Thyroid gland (tissue), 4 donors: ENCODE results near the gene GLRX. TPM values are rescaled to one million over a fixed set of nuclear protein-coding genes. Genes with fewer than 3 reads are reported as not detected.
A peak's percentile ranks its signal among the peaks of the same experiment; 100 is the strongest.

Experiments
- DNase-seq, 2 donors: peaks; one replicate each; pipeline ENCODE4 v3.0.0-alpha.2; 2019
- H3K27ac ChIP-seq, 3 donors: fragments of 200-600 bp; sonication (generic); 1 replicate in 2 of 3; 2 replicates in 1 of 3; pipeline ENCODE4 v1.5.1; 2016 to 2019; ENCODE audit warnings: mild to moderate bottlenecking in 1 of 3, moderate library complexity in 1 of 3
- H3K27me3 ChIP-seq: fragments of 200-600 bp; sonication (generic); one replicate; pipeline ENCODE4 v1.5.1; 2019
- H3K36me3 ChIP-seq, 2 donors: fragments of 200-600 bp; sonication (generic); one replicate each; pipeline ENCODE4 v1.5.1; 2016 to 2019
- H3K4me1 ChIP-seq, 2 donors: fragments of 200-600 bp; sonication (generic); one replicate each; pipeline ENCODE4 v1.5.1; 2017 to 2019
- H3K4me3 ChIP-seq, 3 donors: fragments of 200-600 bp; sonication (generic); replicated peaks in 1 of 3; 1 replicate in 2 of 3; 2 replicates in 1 of 3; pipeline ENCODE4 v1.5.1; 2016; ENCODE audit warnings: mild to moderate bottlenecking in 1 of 3
- H3K9me3 ChIP-seq: fragments of 200-600 bp; sonication (generic); one replicate; pipeline ENCODE4 v1.5.1; 2017
- CTCF ChIP-seq, 6 experiments: fragments of 200-600 bp in 3 of 6; fragments of 450-650 bp in 3 of 6; sonication (generic) in 3 of 6; IDR thresholded peaks; one replicate each; pipeline ENCODE4 v1.5.1; 2016 to 2019; ENCODE audit warnings: antibody characterized with exemption in 6 of 6, mild to moderate bottlenecking in 2 of 6, inconsistent platforms in 1 of 6, moderate library complexity in 1 of 6
- POLR2A ChIP-seq, 2 donors: fragments of 450-650 bp; IDR thresholded peaks; one replicate each; pipeline ENCODE4 v1.6.1; 2017; ENCODE audit warnings: antibody characterized with exemption in 2 of 2, mild to moderate bottlenecking in 2 of 2, moderate library complexity in 1 of 2
- WGBS, 2 donors: methylation state at CpG; one replicate each; pipeline ENCODE4 v1.1.5; 2017; 5-methylcytosine and 5-hydroxymethylcytosine counted together
- intact Hi-C: fragments of 100-400 bp; cut with DNase I; formaldehyde crosslinking; loops from one replicate; pipeline ENCODE4 v1.15.1; 2023
- total RNA-seq, 4 donors: library from RNA; depleted of rRNA; stranded (reverse); fragments of >200 nt; gene quantifications; one replicate each; pipeline ENCODE4 v1.2.3, GENCODE V29; 2016

GLRX gene
- total RNA-seq, 4 donors from 2014 or later, result 30.1 to 68.7 (median 37.7) TPM

DNA sequence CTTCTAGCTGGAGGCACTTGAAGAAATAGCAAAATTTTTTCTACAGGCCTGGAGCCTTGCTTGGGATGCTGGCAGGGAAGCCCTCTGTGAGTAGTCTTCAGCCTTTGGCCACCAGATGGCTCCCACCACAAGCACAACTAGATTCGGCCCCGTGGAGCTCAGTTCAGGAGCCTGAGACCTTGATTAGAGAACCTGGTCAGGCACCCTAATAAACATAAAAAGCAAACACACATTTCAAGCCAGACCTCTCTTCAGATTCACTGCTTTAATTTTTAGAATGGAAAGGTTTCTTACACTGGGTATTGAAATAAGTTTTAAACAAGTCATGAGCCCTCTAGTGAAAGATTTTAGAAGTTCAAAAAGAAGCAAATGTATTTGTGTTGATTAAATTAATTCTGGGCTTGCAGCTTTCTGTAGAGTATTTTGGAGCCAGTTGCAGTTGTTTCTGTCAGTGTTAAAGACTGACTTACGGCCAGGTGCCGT lies 41.4 kb downstream of the GLRX start:
- TF ChIP-seq CTCF (IDR thresholded peaks at IDR 0.05) (peak; percentile 68 to 98 (median 84)), POLR2A (IDR thresholded peaks at IDR 0.05) (no peak)
- H3K27me3 ChIP-seq, result no peaks in the 10 kb centered on the region
- intact Hi-C loops, result loop anchor here (2.0 kb wide), 1 partner anchor 68 kb away; no protein-coding TSS in a partner anchor
- H3K4me1 ChIP-seq, result peaks cover 0 to 17% of the 10 kb centered on the region in 2 donors
- 20 to 22% methylated on average over 4 of the region's 4 CpGs for WGBS, 2 donors
- peaks cover 2 to 5% of the 10 kb centered on the region in 2 donors for H3K36me3 ChIP-seq
- no peak overlapping the region for H3K4me3 ChIP-seq
- peak; percentile 89 for DNase-seq
- H3K9me3 ChIP-seq, result no peaks in the 10 kb centered on the region
- peak overlapping the region; percentile 57 to 61 (median 60) for H3K27ac ChIP-seq

- Histone ChIP-seq H3K4me1 (peaks cover 0 to 17% of the 10 kb centered on the region in 2 donors), H3K27me3 (no peaks in the 10 kb centered on the region), H3K9me3 (no peaks in the 10 kb centered on the region), H3K27ac (peak overlapping the region in 2 of 3 donors; percentile 60 to 61), H3K4me3 (no peak overlapping the region), H3K36me3 (peaks cover 2 to 5% of the 10 kb centered on the region in 2 donors)
- WGBS, 2 donors, result 85 to 90% methylated on average over 7 of the region's 7 CpGs
- TF ChIP-seq POLR2A (IDR thresholded peaks at IDR 0.05), result no peak
- no peak for TF ChIP-seq CTCF (IDR thresholded peaks at IDR 0.05)
- intact Hi-C loops, result loop anchor here (2.0 kb wide), 1 partner anchor 68 kb away; no protein-coding TSS in a partner anchor
- DNase-seq, result no peak
These were observed 41.9 kb downstream of the GLRX start for GRCh38 chr5:95780597-95780996.

DNA sequence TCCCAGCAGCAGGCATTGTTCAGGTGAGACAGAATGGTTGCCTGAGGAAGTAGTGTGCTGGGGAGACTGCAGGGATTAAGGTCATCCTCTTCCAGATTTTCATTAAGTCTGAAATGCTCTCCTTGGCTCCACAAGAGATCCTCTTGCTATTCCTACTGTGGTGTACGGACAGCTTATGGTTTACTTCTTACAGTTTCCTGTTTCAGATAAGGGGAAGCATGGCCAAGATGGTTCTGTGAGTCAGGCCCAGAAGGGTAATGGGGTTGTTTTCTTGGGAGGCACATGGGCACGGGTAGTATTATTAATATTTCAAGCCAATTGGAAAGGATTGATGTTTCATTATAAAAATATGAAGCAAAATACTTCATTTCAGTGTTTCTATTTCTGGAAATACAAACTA lies 42.9 kb downstream of the GLRX start:
- no peaks in the 10 kb centered on the region for H3K9me3 ChIP-seq
- no peaks in the 10 kb centered on the region for H3K27me3 ChIP-seq
- intact Hi-C loops, result loop anchor here (2.0 to 10.0 kb wide), 2 partner anchors 69 to 125 kb away; no protein-coding TSS in a partner anchor
- peaks cover 0 to 2% of the 10 kb centered on the region in 2 donors for H3K36me3 ChIP-seq
- peaks cover 0 to 17% of the 10 kb centered on the region in 2 donors for H3K4me1 ChIP-seq
- no peak overlapping the region for H3K4me3 ChIP-seq
- DNase-seq, result no peak
- 66 to 72% methylated on average over 2 of the region's 2 CpGs for WGBS, 2 donors
- peak overlapping the region in 2 of 3 donors; percentile 61 to 63 for H3K27ac ChIP-seq
- TF ChIP-seq CTCF (IDR thresholded peaks at IDR 0.05), result no peak
- no peak for TF ChIP-seq POLR2A (IDR thresholded peaks at IDR 0.05)

DNA sequence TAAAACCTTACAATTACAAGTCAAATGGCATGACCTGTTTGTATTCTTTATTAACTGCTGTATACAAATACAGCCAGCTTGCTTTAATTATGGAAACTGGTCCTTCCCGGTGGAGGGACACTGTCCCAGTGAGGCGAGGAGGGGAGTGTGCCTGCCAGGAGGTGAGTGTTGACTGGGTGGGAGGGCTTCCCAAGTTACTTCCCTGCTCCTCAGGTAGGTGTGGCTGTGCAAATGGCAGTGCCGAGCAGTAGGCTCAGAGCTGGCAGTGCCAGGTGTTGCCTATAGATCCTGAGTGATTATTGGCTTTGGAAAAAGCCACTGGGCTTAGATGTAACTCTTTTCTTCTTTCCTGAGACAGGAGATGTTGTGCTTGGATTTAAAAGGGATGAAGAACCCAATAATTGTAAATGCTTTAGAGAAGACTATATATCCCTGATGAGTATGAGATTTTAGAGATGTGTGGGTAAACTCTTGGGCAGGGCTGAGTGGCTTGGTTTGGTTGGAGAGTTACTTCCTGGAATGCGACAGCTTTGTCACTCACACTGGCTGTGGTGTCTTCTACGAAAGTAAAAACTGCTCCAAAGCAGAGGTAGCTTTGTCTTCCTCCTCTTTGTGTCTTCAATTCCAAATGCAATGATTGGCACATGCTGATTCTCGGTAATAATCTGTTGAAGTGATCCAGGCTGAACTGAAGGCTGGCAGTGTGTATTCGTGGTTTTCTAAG lies 43.7 kb downstream of the GLRX start:
- Histone ChIP-seq H3K4me3 (no peak overlapping the region), H3K9me3 (no peaks in the 10 kb centered on the region), H3K4me1 (peaks cover 0 to 17% of the 10 kb centered on the region in 2 donors), H3K36me3 (peaks cover 0 to 1% of the 10 kb centered on the region in 2 donors), H3K27ac (peak overlapping the region in 1 of 3 donors; percentile 63), H3K27me3 (no peaks in the 10 kb centered on the region)
- 74 to 80% methylated on average over 7 of the region's 7 CpGs for WGBS, 2 donors
- TF ChIP-seq POLR2A (IDR thresholded peaks at IDR 0.05), result no peak
- no peak for TF ChIP-seq CTCF (IDR thresholded peaks at IDR 0.05)
- intact Hi-C loops, result loop anchor here (10.0 kb wide), 1 partner anchor 124 kb away; no protein-coding TSS in a partner anchor
- no peak for DNase-seq

- no peaks in the 10 kb centered on the region for H3K36me3 ChIP-seq
- DNase-seq, result no peak
- WGBS, 2 donors, result 97 to 98% methylated on average over 3 of the region's 3 CpGs
- intact Hi-C loops, result loop anchor here (10.0 kb wide), 1 partner anchor 123 kb away; no protein-coding TSS in a partner anchor
- no peak overlapping the region for H3K4me3 ChIP-seq
- no peaks in the 10 kb centered on the region for H3K9me3 ChIP-seq
- H3K4me1 ChIP-seq, result peaks cover 0 to 17% of the 10 kb centered on the region in 2 donors
- H3K27ac ChIP-seq, result no peak overlapping the region
- H3K27me3 ChIP-seq, result no peaks in the 10 kb centered on the region
- no peak for TF ChIP-seq POLR2A (IDR thresholded peaks at IDR 0.05)
These were observed 45.1 kb downstream of the GLRX start for GRCh38 chr5:95777441-95777840.
